HepG2 (cell line): Measurements from ENCODE around the gene FNDC4. TPM values are rescaled to one million over a fixed set of nuclear protein-coding genes. Genes with fewer than 3 reads are reported as not detected.
A peak's percentile ranks its signal among the peaks of the same experiment; 100 is the strongest.

Experiments
- MTA1 ChIP-seq: sonication (generic); formaldehyde crosslinking; IDR thresholded peaks from 2 replicates; pipeline ENCODE4 v1.4.0; 2020; ENCODE audit warnings: missing genetic modification reagents, mild to moderate bottlenecking, borderline replicate concordance
- NR2F2 ChIP-seq: IDR thresholded peaks from 2 replicates; pipeline ENCODE4 v1.6.1; 2012; ENCODE audit warnings: low read depth, inconsistent platforms, borderline replicate concordance
- SAP130 ChIP-seq: IDR thresholded peaks from 2 replicates; pipeline ENCODE4 v1.6.1; 2016; ENCODE audit warnings: low read depth
- ZNF124 ChIP-seq: sonication (generic); formaldehyde crosslinking; IDR thresholded peaks from 2 replicates; pipeline ENCODE4 v1.4.0; 2020; ENCODE audit warnings: missing genetic modification reagents
- polyA plus RNA-seq, 8 experiments: library from polyadenylated mRNA; depleted of rRNA in 3 of 8; stranded (reverse) in 7 of 8; unstranded in 1 of 8; fragments of >200 nt; fragmentation: Illumina TruSeq in 4 of 8; extraction: Trizol in 4 of 8; gene quantifications; 2 replicates each; pipeline versions ENCODE4 v1.2.1 to v1.2.3, GENCODE V29; 2011 to 2016; ENCODE audit warnings: low read depth in 4 of 8, missing spikeins in 1 of 8, mixed read lengths in 1 of 8; ENCODE audit not compliant: insufficient read depth in 1 of 8
- total RNA-seq, 5 experiments: library from RNA; depleted of rRNA; stranded (reverse); fragments of >200 nt; fragmentation: Illumina TruSeq; extraction: Trizol; gene quantifications; 2 replicates each; pipeline ENCODE4 v1.2.3, GENCODE V29; 2016; ENCODE audit warnings: low read depth in 1 of 5
- TF ChIP-seq, protein P1 (sequence below): sonication (generic); formaldehyde crosslinking; conservative IDR thresholded peaks from 2 replicates; pipeline ENCODE4 v1.5.0; 2020; ENCODE audit warnings: missing genetic modification reagents
- TF ChIP-seq, protein P2 (sequence below): sonication (generic); formaldehyde crosslinking; IDR thresholded peaks from 2 replicates; pipeline ENCODE4 v1.4.0; 2020; ENCODE audit warnings: missing genetic modification reagents
- TF ChIP-seq, protein P3 (sequence below): sonication (generic); formaldehyde crosslinking; IDR thresholded peaks from 2 replicates; pipeline ENCODE4 v1.4.0; 2020; ENCODE audit warnings: mild to moderate bottlenecking, missing genetic modification reagents
- TF ChIP-seq, protein P4 (sequence below): sonication (generic); formaldehyde crosslinking; IDR thresholded peaks from 2 replicates; pipeline ENCODE4 v1.4.0; 2020; ENCODE audit warnings: mild to moderate bottlenecking, missing genetic modification reagents
- TF ChIP-seq, protein P5 (sequence below): sonication (generic); formaldehyde crosslinking; IDR thresholded peaks from 2 replicates; pipeline ENCODE4 v1.5.0; 2020; ENCODE audit warnings: missing genetic modification reagents
- TF ChIP-seq, protein P6 (sequence below): sonication (generic); formaldehyde crosslinking; IDR thresholded peaks from 2 replicates; pipeline ENCODE4 v1.8.0; 2022; ENCODE audit warnings: mild to moderate bottlenecking, missing genetic modification reagents, borderline replicate concordance

Gene FNDC4
- total and polyA plus RNA-seq, 2 of the 13 experiments (the other 11 are each of a cell fraction or from before 2014, with no cell fraction given): 9.0 to 17.4 TPM

DNA sequence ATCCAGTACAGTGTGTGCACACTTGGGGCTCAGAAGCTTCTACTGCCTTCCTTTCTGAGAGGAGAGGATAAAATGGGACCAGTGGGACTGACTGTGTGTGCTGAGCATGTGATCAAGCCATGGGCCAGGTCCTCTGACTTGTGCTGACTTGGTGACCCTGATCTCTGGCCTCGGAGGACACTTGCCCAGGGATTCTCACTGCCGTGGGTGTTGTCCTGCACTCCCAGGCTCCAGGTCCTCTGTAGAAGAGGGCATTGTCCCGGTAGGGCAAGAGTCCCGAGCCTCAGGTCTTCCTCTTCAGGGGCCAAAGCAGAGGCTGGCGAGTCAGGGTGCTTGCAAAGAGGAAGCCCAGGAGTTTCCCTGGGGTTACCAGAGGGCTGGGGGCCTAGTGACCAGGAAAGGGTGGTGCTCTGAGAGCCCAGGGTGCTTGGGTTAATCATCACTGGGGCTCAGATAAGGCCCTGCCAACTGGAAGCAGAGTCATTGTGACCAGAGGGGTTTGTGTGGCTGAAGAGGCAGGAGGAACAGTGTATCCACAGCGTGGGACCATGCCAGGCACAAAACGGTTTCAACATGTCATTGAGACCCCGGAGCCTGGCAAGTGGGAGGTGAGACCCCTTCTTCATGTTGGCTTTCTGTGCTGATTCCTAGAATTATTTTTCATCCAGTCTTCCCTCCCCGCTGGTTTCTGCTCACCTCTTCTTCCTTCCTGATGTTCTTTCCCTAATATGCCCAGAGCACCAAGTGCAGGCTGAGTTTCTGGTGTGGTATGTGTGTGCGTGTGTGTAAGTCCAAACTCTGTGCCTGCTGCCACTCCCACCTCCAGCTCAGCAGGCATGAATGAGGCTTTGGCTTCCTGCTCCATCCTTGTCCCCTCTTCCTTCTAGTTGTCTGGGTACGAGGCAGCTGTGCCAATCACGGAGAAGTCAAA lies 1.6 kb upstream of the FNDC4 start, which contains the start of gene GCKR (continued):
- TF ChIP-seq, protein P1, sequence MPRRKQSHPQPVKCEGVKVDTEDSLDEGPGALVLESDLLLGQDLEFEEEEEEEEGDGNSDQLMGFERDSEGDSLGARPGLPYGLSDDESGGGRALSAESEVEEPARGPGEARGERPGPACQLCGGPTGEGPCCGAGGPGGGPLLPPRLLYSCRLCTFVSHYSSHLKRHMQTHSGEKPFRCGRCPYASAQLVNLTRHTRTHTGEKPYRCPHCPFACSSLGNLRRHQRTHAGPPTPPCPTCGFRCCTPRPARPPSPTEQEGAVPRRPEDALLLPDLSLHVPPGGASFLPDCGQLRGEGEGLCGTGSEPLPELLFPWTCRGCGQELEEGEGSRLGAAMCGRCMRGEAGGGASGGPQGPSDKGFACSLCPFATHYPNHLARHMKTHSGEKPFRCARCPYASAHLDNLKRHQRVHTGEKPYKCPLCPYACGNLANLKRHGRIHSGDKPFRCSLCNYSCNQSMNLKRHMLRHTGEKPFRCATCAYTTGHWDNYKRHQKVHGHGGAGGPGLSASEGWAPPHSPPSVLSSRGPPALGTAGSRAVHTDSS (CRISPR knock-in tag): no peak
- TF ChIP-seq MTA1 (peak; percentile 90; the same call in 1 of the 2 replicates), ZNF124 (peak; percentile 26; the same call in 1 of the 2 replicates), NR2F2 (peak; percentile 68), SAP130 (CRISPR knock-in tag) (peak; percentile 90; the same call in 1 of the 2 replicates)
- TF ChIP-seq, protein P2, sequence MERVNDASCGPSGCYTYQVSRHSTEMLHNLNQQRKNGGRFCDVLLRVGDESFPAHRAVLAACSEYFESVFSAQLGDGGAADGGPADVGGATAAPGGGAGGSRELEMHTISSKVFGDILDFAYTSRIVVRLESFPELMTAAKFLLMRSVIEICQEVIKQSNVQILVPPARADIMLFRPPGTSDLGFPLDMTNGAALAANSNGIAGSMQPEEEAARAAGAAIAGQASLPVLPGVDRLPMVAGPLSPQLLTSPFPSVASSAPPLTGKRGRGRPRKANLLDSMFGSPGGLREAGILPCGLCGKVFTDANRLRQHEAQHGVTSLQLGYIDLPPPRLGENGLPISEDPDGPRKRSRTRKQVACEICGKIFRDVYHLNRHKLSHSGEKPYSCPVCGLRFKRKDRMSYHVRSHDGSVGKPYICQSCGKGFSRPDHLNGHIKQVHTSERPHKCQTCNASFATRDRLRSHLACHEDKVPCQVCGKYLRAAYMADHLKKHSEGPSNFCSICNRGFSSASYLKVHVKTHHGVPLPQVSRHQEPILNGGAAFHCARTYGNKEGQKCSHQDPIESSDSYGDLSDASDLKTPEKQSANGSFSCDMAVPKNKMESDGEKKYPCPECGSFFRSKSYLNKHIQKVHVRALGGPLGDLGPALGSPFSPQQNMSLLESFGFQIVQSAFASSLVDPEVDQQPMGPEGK (CRISPR knock-in tag): peak; percentile 87
- TF ChIP-seq, protein P3, sequence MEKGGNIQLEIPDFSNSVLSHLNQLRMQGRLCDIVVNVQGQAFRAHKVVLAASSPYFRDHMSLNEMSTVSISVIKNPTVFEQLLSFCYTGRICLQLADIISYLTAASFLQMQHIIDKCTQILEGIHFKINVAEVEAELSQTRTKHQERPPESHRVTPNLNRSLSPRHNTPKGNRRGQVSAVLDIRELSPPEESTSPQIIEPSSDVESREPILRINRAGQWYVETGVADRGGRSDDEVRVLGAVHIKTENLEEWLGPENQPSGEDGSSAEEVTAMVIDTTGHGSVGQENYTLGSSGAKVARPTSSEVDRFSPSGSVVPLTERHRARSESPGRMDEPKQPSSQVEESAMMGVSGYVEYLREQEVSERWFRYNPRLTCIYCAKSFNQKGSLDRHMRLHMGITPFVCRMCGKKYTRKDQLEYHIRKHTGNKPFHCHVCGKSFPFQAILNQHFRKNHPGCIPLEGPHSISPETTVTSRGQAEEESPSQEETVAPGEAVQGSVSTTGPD (CRISPR knock-in tag): no peak
- TF ChIP-seq, protein P4, sequence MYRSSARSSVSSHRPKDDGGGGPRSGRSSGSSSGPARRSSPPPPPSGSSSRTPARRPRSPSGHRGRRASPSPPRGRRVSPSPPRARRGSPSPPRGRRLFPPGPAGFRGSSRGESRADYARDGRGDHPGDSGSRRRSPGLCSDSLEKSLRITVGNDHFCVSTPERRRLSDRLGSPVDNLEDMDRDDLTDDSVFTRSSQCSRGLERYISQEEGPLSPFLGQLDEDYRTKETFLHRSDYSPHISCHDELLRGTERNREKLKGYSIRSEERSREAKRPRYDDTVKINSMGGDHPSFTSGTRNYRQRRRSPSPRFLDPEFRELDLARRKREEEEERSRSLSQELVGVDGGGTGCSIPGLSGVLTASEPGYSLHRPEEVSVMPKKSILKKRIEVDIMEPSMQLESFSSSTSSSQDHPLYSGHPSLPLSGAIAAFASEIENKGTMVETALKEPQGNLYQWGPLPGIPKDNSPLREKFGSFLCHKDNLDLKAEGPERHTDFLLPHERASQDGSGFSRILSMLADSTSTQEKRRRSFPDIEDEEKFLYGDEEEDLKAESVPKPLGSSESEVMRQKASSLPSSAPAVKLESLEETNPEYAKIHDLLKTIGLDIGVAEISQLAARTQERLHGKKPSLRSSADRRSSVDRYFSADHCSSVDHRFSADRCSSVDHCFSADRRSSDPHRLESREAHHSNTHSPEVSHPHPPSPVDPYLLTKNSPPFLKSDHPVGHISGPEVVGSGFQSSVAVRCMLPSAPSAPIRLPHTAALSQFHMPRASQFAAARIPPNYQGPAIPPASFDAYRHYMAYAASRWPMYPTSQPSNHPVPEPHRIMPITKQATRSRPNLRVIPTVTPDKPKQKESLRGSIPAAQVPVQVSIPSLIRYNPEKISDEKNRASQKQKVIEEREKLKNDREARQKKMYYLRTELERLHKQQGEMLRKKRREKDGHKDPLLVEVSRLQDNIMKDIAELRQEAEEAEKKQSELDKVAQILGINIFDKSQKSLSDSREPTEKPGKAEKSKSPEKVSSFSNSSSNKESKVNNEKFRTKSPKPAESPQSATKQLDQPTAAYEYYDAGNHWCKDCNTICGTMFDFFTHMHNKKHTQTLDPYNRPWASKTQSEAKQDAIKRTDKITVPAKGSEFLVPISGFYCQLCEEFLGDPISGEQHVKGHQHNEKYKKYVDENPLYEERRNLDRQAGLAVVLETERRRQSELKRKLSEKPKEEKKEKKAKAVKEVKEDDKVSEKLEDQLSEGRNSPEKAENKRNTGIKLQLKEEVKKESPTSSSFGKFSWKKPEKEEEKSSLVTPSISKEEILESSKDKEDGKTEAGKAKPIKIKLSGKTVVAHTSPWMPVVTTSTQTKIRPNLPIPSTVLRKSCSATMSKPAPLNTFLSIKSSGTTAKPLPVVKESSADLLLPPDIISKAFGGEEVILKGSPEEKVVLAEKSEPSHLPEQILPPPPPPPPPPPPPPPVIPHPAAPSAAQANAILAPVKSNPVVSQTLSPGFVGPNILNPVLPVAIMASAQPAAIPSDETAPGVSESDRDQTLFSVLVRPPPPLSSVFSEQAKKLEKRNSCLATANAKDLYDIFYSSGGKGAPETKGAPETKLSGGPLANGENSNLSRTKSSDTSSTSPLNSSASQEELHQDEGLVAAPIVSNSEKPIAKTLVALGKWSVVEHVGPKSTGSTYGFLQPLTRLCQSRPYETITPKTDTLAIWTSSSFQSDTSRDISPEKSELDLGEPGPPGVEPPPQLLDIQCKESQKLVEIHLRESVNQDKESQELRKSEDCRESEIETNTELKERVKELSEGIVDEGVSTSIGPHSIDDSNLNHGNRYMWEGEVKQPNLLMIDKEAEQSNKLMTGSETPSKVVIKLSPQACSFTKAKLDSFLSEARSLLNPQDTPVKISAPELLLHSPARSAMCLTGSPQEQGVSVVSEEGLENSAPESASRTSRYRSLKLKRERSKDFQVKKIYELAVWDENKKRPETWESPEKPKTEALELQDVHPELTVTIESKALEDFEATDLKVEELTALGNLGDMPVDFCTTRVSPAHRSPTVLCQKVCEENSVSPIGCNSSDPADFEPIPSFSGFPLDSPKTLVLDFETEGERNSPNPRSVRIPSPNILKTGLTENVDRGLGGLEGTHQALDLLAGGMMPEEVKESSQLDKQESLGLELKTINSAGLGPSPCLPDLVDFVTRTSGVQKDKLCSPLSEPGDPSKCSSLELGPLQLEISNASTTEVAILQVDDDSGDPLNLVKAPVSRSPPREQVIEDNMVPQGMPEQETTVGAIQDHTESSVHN: no peak
- TF ChIP-seq, protein P5, sequence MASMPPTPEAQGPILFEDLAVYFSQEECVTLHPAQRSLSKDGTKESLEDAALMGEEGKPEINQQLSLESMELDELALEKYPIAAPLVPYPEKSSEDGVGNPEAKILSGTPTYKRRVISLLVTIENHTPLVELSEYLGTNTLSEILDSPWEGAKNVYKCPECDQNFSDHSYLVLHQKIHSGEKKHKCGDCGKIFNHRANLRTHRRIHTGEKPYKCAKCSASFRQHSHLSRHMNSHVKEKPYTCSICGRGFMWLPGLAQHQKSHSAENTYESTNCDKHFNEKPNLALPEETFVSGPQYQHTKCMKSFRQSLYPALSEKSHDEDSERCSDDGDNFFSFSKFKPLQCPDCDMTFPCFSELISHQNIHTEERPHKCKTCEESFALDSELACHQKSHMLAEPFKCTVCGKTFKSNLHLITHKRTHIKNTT (CRISPR knock-in tag): no peak
- TF ChIP-seq, protein P6, sequence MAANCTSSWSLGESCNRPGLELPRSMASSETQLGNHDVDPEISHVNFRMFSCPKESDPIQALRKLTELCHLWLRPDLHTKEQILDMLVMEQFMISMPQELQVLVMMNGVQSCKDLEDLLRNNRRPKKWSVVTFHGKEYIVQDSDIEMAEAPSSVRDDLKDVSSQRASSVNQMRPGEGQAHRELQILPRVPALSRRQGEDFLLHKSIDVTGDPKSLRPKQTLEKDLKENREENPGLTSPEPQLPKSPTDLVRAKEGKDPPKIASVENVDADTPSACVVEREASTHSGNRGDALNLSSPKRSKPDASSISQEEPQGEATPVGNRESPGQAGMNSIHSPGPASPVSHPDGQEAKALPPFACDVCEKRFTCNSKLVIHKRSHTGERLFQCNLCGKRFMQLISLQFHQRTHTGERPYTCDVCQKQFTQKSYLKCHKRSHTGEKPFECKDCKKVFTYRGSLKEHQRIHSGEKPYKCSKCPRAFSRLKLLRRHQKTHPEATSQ (CRISPR knock-in tag): peak; percentile 63; the same call in 1 of the 2 replicates
